HL-60 (cell line): ENCODE measurements around the gene THYN1.

Experiments used
- SPI1 ChIP-seq: IDR thresholded peaks from 2 replicates; pipeline ENCODE4 v1.6.1; 2012; ENCODE audit warnings: low read depth, mild to moderate bottlenecking, borderline replicate concordance
- TF ChIP-seq, protein P1 (sequence below): IDR thresholded peaks from one replicate; pipeline ENCODE4 v1.5.1; 2011; ENCODE audit warnings: low read length, control low read depth, inconsistent platforms; ENCODE audit not compliant: insufficient read depth

DNA sequence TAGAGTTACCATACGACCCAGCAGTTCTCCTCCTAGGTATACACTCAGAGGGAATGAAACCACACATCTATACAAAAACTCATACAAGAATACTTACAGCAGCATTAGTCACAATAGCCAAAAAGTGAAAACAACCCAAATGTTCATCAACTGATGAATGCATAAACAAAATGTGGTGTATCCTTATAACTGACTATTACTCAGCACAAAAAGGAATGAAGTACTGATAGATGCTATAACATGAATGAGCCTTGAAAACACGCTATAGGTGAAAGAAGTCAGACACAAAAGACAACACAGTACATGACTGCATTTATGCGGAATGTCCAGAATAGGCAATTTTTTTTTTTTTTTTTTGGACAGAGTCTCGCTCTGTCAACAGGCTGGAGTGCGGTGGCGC lies 52.5 kb downstream of the THYN1 start:
- TF ChIP-seq, protein P1, sequence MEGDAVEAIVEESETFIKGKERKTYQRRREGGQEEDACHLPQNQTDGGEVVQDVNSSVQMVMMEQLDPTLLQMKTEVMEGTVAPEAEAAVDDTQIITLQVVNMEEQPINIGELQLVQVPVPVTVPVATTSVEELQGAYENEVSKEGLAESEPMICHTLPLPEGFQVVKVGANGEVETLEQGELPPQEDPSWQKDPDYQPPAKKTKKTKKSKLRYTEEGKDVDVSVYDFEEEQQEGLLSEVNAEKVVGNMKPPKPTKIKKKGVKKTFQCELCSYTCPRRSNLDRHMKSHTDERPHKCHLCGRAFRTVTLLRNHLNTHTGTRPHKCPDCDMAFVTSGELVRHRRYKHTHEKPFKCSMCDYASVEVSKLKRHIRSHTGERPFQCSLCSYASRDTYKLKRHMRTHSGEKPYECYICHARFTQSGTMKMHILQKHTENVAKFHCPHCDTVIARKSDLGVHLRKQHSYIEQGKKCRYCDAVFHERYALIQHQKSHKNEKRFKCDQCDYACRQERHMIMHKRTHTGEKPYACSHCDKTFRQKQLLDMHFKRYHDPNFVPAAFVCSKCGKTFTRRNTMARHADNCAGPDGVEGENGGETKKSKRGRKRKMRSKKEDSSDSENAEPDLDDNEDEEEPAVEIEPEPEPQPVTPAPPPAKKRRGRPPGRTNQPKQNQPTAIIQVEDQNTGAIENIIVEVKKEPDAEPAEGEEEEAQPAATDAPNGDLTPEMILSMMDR, result no peak
- no peak for TF ChIP-seq SPI1
